ENCODE measurements around the gene TCP1.
"Not testable (repeated sequence)": the region's sequence is repeated elsewhere in the genome, so short reads cannot be mapped to it uniquely, and the experiment has no call there.

- TF ChIP-seq EZH2 (IDR thresholded peaks at IDR 0.05); FOXP2 (optimal IDR thresholded peaks at IDR 0.05; ENCODE audit: control extremely low read depth, extremely low read length, insufficient read depth); POLR2AphosphoS5 (IDR thresholded peaks at IDR 0.05; ENCODE audit: borderline replicate concordance, low read depth, low read length): not testable (repeated sequence)
These were observed 27.4 kb upstream of the TCP1 start for GRCh38 chr6:159816775-159817174.
